ENCODE results near the gene PAMR1.

DNA sequence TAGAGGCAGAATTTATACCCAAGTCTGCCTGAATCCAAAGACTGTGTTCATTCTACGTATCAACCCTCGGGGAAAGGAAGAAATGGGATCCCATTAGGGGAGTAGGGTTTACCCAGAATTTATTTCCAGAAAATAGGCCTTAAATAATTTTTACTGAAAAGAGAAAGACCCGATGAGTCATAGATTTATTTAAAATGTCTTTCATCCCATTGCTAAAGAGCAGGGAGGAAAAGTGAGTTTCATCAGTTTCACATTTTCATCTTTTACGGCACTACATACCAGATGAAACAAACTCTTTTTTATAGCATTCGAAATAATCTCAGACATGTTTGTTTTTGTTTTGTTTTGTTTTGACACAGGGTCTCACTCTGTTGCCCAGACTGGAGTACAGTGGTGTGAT is 137.4 kb downstream of the PAMR1 start:
- TF ChIP-seq NFYB (IDR thresholded peaks at IDR 0.05; ENCODE audit: extremely low read depth, insufficient read length): no peak
- no peak for TF ChIP-seq TAF7 (tag; IDR thresholded peaks at IDR 0.05)
- TF ChIP-seq RAD21 (CRISPR knock-in tag; conservative IDR thresholded peaks at IDR 0.05 in 1 of 2, IDR thresholded peaks at IDR 0.05 in 1 of 2): no peak
- TF ChIP-seq, protein P1, sequence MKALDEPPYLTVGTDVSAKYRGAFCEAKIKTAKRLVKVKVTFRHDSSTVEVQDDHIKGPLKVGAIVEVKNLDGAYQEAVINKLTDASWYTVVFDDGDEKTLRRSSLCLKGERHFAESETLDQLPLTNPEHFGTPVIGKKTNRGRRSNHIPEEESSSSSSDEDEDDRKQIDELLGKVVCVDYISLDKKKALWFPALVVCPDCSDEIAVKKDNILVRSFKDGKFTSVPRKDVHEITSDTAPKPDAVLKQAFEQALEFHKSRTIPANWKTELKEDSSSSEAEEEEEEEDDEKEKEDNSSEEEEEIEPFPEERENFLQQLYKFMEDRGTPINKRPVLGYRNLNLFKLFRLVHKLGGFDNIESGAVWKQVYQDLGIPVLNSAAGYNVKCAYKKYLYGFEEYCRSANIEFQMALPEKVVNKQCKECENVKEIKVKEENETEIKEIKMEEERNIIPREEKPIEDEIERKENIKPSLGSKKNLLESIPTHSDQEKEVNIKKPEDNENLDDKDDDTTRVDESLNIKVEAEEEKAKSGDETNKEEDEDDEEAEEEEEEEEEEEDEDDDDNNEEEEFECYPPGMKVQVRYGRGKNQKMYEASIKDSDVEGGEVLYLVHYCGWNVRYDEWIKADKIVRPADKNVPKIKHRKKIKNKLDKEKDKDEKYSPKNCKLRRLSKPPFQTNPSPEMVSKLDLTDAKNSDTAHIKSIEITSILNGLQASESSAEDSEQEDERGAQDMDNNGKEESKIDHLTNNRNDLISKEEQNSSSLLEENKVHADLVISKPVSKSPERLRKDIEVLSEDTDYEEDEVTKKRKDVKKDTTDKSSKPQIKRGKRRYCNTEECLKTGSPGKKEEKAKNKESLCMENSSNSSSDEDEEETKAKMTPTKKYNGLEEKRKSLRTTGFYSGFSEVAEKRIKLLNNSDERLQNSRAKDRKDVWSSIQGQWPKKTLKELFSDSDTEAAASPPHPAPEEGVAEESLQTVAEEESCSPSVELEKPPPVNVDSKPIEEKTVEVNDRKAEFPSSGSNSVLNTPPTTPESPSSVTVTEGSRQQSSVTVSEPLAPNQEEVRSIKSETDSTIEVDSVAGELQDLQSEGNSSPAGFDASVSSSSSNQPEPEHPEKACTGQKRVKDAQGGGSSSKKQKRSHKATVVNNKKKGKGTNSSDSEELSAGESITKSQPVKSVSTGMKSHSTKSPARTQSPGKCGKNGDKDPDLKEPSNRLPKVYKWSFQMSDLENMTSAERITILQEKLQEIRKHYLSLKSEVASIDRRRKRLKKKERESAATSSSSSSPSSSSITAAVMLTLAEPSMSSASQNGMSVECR (CRISPR knock-in tag; IDR thresholded peaks at IDR 0.05): no peak
- no peak for TF ChIP-seq PRDM10 (IDR thresholded peaks at IDR 0.05; ENCODE audit: partially characterized antibody)
- TF ChIP-seq NEUROD1 (IDR thresholded peaks at IDR 0.05; ENCODE audit: borderline replicate concordance, low read depth, low read length, partially characterized antibody): no peak
- TF ChIP-seq, protein P2, sequence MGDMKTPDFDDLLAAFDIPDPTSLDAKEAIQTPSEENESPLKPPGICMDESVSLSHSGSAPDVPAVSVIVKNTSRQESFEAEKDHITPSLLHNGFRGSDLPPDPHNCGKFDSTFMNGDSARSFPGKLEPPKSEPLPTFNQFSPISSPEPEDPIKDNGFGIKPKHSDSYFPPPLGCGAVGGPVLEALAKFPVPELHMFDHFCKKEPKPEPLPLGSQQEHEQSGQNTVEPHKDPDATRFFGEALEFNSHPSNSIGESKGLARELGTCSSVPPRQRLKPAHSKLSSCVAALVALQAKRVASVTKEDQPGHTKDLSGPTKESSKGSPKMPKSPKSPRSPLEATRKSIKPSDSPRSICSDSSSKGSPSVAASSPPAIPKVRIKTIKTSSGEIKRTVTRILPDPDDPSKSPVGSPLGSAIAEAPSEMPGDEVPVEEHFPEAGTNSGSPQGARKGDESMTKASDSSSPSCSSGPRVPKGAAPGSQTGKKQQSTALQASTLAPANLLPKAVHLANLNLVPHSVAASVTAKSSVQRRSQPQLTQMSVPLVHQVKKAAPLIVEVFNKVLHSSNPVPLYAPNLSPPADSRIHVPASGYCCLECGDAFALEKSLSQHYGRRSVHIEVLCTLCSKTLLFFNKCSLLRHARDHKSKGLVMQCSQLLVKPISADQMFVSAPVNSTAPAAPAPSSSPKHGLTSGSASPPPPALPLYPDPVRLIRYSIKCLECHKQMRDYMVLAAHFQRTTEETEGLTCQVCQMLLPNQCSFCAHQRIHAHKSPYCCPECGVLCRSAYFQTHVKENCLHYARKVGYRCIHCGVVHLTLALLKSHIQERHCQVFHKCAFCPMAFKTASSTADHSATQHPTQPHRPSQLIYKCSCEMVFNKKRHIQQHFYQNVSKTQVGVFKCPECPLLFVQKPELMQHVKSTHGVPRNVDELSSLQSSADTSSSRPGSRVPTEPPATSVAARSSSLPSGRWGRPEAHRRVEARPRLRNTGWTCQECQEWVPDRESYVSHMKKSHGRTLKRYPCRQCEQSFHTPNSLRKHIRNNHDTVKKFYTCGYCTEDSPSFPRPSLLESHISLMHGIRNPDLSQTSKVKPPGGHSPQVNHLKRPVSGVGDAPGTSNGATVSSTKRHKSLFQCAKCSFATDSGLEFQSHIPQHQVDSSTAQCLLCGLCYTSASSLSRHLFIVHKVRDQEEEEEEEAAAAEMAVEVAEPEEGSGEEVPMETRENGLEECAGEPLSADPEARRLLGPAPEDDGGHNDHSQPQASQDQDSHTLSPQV (IDR thresholded peaks at IDR 0.05): no peak
- no peak for TF ChIP-seq ZNF146 (CRISPR knock-in tag; IDR thresholded peaks at IDR 0.05; ENCODE audit: unreplicated experiment)
- no peak for TF ChIP-seq ZNF274 (IDR thresholded peaks at IDR 0.05; ENCODE audit: borderline replicate concordance, low read depth, low read length)
- TF ChIP-seq HLTF (IDR thresholded peaks at IDR 0.05): no peak
- TF ChIP-seq, protein P3, sequence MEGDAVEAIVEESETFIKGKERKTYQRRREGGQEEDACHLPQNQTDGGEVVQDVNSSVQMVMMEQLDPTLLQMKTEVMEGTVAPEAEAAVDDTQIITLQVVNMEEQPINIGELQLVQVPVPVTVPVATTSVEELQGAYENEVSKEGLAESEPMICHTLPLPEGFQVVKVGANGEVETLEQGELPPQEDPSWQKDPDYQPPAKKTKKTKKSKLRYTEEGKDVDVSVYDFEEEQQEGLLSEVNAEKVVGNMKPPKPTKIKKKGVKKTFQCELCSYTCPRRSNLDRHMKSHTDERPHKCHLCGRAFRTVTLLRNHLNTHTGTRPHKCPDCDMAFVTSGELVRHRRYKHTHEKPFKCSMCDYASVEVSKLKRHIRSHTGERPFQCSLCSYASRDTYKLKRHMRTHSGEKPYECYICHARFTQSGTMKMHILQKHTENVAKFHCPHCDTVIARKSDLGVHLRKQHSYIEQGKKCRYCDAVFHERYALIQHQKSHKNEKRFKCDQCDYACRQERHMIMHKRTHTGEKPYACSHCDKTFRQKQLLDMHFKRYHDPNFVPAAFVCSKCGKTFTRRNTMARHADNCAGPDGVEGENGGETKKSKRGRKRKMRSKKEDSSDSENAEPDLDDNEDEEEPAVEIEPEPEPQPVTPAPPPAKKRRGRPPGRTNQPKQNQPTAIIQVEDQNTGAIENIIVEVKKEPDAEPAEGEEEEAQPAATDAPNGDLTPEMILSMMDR (IDR thresholded peaks at IDR 0.05 in 2 of 3, conservative IDR thresholded peaks at IDR 0.05 in 1 of 3; ENCODE audit: insufficient read depth in 2 of 3, low read depth in 1 of 3, low read length in 3 of 3): no peak
- no peak for TF ChIP-seq STAT5B (CRISPR knock-in tag; IDR thresholded peaks at IDR 0.05)
- TF ChIP-seq SLC30A9 (CRISPR knock-in tag; IDR thresholded peaks at IDR 0.05): no peak

Measured in K562 (cell line).